Osteoblast (primary cell): ENCODE results near the gene CSNK2A3. TPM values are rescaled to one million over a fixed set of nuclear protein-coding genes. Genes with fewer than 3 reads are reported as not detected.
"Not testable (repeated sequence)": the region's sequence is repeated elsewhere in the genome, so short reads cannot be mapped to it uniquely, and the experiment has no call there.

Source experiments
- DNase-seq: peaks from one replicate; pipeline ENCODE4 v3.0.0; 2011; ENCODE audit warnings: low spot score, mixed read lengths; ENCODE audit not compliant: insufficient read length; ENCODE audit errors: missing footprints
- H2AFZ ChIP-seq: 2 replicates; pipeline ENCODE4 v1.6.0; 2011; ENCODE audit warnings: mild to moderate bottlenecking, low read length
- H3K27ac ChIP-seq: 2 replicates; pipeline ENCODE4 v1.5.1; 2011; ENCODE audit warnings: mild to moderate bottlenecking, low read depth, low read length, moderate library complexity
- H3K27me3 ChIP-seq: 2 replicates; pipeline ENCODE4 v1.6.0; 2012; ENCODE audit warnings: mild to moderate bottlenecking, control low read depth, inconsistent platforms, low read length, moderate library complexity; ENCODE audit not compliant: insufficient read depth
- H3K36me3 ChIP-seq: 2 replicates; pipeline ENCODE4 v1.5.1; 2011; ENCODE audit warnings: mild to moderate bottlenecking, low read length, control low read depth, moderate library complexity; ENCODE audit not compliant: insufficient read depth
- H3K4me1 ChIP-seq: 2 replicates; pipeline ENCODE4 v1.5.1; 2011; ENCODE audit warnings: mild to moderate bottlenecking, low read length, control low read depth, moderate library complexity; ENCODE audit not compliant: insufficient read depth
- H3K4me2 ChIP-seq: 2 replicates; pipeline ENCODE4 v1.6.0; 2011; ENCODE audit warnings: mild to moderate bottlenecking, low read length; ENCODE audit not compliant: insufficient read depth
- H3K4me3 ChIP-seq: fragments of 200-600 bp; sonication (generic); 3 replicates; pipeline ENCODE4 v1.5.1; 2012; ENCODE audit warnings: mild to moderate bottlenecking, low read length, inconsistent platforms; ENCODE audit not compliant: insufficient read depth
- H3K79me2 ChIP-seq: 2 replicates; pipeline ENCODE4 v1.6.0; 2012; ENCODE audit warnings: mild to moderate bottlenecking, low read length, control low read depth, inconsistent platforms; ENCODE audit not compliant: insufficient read depth
- H3K9me3 ChIP-seq: 2 replicates; pipeline ENCODE4 v1.5.1; 2011; ENCODE audit warnings: low read depth, low read length, control low read depth
- H4K20me1 ChIP-seq: 2 replicates; pipeline ENCODE4 v1.6.0; 2012; ENCODE audit warnings: mild to moderate bottlenecking, low read length, control low read depth; ENCODE audit not compliant: insufficient read depth
- total RNA-seq: library from RNA; depleted of rRNA; stranded (reverse); fragments of >200 nt; gene quantifications from 2 replicates; pipeline ENCODE4 v1.2.3, GENCODE V29; 2012
- TF ChIP-seq, protein P1 (sequence below): IDR thresholded peaks from 2 replicates; pipeline ENCODE4 v1.5.1; 2011; ENCODE audit warnings: mild to moderate bottlenecking, low read depth, low read length, moderate library complexity; ENCODE audit errors: extremely low read depth

CSNK2A3 gene
- total RNA-seq, 1 donor, result 2.2 TPM

DNA sequence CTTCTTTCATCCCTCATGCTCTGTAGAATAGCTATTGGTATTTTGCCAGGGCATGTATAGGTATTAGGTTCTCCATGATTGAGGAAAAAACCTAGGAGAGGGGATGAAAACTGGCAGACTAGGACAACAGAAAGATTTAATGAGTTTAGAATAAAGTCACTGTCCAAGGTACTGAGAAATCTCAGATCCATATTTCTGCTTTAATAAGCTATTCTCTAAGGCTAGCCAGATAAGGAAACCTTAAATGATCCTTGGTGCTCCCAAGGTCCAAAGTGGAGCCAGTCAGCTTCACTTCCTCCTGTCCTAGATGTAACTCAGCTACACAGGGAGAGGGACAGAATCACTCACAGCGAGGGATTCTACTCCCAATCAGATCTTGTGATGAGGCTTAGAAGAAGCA, 13.7 kb upstream of the CSNK2A3 start:
- no peak overlapping the region for H3K4me2 ChIP-seq
- H3K4me3 ChIP-seq, result no peak overlapping the region
- no peaks in the 10 kb centered on the region for H3K4me1 ChIP-seq
- TF ChIP-seq, protein P1, sequence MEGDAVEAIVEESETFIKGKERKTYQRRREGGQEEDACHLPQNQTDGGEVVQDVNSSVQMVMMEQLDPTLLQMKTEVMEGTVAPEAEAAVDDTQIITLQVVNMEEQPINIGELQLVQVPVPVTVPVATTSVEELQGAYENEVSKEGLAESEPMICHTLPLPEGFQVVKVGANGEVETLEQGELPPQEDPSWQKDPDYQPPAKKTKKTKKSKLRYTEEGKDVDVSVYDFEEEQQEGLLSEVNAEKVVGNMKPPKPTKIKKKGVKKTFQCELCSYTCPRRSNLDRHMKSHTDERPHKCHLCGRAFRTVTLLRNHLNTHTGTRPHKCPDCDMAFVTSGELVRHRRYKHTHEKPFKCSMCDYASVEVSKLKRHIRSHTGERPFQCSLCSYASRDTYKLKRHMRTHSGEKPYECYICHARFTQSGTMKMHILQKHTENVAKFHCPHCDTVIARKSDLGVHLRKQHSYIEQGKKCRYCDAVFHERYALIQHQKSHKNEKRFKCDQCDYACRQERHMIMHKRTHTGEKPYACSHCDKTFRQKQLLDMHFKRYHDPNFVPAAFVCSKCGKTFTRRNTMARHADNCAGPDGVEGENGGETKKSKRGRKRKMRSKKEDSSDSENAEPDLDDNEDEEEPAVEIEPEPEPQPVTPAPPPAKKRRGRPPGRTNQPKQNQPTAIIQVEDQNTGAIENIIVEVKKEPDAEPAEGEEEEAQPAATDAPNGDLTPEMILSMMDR, result no peak
- H3K9me3 ChIP-seq, result no peaks in the 10 kb centered on the region
- no peak overlapping the region for H2AFZ ChIP-seq
- no peak for DNase-seq
- no peaks in the 10 kb centered on the region for H3K79me2 ChIP-seq
- H3K27ac ChIP-seq, result no peak overlapping the region
- no peaks in the 10 kb centered on the region for H3K36me3 ChIP-seq
- H4K20me1 ChIP-seq, result no peaks in the 10 kb centered on the region
- H3K27me3 ChIP-seq, result no peaks in the 10 kb centered on the region

DNA sequence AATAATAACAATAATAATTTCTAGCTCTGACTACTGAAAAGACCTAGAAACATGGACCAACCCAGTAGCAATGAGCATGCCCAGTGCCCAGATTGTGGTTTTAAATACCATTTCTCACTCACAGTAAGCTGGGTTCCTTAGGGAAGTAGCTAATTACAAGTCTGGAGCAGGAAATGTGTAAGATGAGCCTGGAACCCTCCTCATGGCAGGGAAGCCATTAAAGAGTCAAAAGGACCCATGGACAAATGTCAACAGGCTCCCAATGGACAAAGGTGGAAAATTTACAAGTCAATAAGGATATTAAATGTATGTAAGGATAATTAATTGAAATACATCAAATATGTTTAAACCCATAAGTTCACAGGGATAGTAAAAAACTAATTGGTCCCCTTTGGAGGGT, 10.6 kb upstream of the CSNK2A3 start:
- no peaks in the 10 kb centered on the region for H3K79me2 ChIP-seq
- no peaks in the 10 kb centered on the region for H3K9me3 ChIP-seq
- H3K27ac ChIP-seq, result no peak overlapping the region
- no peak overlapping the region for H3K4me2 ChIP-seq
- DNase-seq, result no peak
- TF ChIP-seq, protein P1, result no peak
- H4K20me1 ChIP-seq, result no peaks in the 10 kb centered on the region
- H3K36me3 ChIP-seq, result no peaks in the 10 kb centered on the region
- H2AFZ ChIP-seq, result no peak overlapping the region
- peaks cover 9% of the 10 kb centered on the region for H3K27me3 ChIP-seq
- no peaks in the 10 kb centered on the region for H3K4me1 ChIP-seq
- no peak overlapping the region for H3K4me3 ChIP-seq

DNA sequence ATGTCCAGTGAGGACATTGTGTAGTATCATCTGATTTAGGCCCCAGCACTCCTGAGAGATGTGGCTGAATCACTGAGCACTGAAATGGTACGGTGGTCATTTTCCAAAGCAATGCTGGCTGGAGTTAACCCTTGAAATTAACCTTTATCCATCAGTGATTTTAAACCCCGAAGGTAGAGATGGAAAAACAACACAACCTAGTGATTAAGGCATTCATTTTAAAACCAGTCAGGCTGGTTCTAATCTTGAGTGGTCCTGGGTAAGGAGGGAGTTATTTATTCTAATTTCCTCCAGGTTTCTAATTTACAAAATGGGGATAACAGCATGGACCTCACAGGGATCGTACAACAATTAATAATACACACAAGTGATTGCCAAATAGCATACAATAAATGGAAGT, 6.6 kb upstream of the CSNK2A3 start:
- TF ChIP-seq, protein P1, result no peak

DNA sequence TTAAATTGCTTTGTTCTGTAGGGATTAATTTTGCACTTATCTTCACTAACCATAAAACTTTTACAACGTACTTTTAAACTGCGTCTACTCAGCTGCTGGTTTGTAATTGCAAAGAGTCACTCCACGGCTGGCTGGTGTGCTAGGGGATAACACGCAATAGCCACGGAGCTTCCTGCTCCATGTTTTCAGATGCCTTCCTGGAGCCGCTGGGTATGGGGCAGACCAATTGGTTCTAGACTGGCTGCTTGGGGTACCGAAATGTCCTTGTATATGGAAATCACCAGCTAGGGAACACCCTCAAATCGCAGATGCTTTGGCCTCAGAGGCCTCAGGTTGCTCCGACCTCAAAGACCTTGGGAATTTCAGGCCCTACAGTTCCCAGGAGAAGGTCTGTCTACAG, 3.8 kb upstream of the CSNK2A3 start:
- H3K36me3 ChIP-seq, result no peaks in the 10 kb centered on the region
- no peak overlapping the region for H2AFZ ChIP-seq
- peaks cover 24% of the 10 kb centered on the region for H3K27me3 ChIP-seq
- no peaks in the 10 kb centered on the region for H3K9me3 ChIP-seq
- no peak for DNase-seq
- TF ChIP-seq, protein P1, result no peak
- no peaks in the 10 kb centered on the region for H3K4me1 ChIP-seq
- no peaks in the 10 kb centered on the region for H3K79me2 ChIP-seq
- no peak overlapping the region for H3K4me2 ChIP-seq
- no peak overlapping the region for H3K27ac ChIP-seq
- no peaks in the 10 kb centered on the region for H4K20me1 ChIP-seq
- H3K4me3 ChIP-seq, result no peak overlapping the region

More for the DNA sequence above, 6.6 kb upstream of the CSNK2A3 start:
- no peak overlapping the region for H3K4me2 ChIP-seq
- no peaks in the 10 kb centered on the region for H3K4me1 ChIP-seq
- H3K9me3 ChIP-seq, result no peaks in the 10 kb centered on the region
- H4K20me1 ChIP-seq, result no peaks in the 10 kb centered on the region
- no peaks in the 10 kb centered on the region for H3K79me2 ChIP-seq
- no peak overlapping the region for H3K27ac ChIP-seq
- no peaks in the 10 kb centered on the region for H3K36me3 ChIP-seq
- DNase-seq, result no peak
- H3K27me3 ChIP-seq, result peaks cover 24% of the 10 kb centered on the region
- H3K4me3 ChIP-seq, result no peak overlapping the region
- H2AFZ ChIP-seq, result no peak overlapping the region

DNA sequence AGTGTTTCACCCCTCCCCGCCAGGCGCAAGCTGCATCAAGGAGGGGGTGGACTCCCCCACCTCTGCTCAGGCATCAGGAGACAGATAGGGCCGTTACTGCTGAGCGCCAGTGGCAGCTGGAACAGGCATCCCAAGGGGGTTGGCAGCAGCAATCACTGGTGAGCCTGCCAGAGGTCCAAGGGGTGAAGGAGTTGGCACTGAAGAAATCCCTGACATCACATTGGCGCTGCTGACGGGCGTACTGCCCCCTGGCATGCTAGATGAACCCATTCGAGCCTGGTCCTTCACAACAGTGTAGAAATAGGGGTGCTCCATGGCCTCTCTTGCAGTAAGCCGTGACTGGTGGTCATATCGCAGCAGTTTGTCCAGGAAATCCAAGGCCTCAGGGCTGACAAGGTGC, 1.2 kb downstream of the CSNK2A3 start:
- H3K9me3 ChIP-seq, H3K36me3 ChIP-seq, H3K4me2 ChIP-seq, H3K4me3 ChIP-seq, H3K79me2 ChIP-seq, H3K27ac ChIP-seq, H4K20me1 ChIP-seq, DNase-seq, H2AFZ ChIP-seq: not testable (repeated sequence)
- Histone ChIP-seq H3K4me1 (peaks cover 17% of the 10 kb centered on the region), H3K27me3 (peaks cover 26% of the 10 kb centered on the region)
